IMR-90 (cell line): ENCODE results near the gene PALLD. TPM values are rescaled to one million over a fixed set of nuclear protein-coding genes. Genes with fewer than 3 reads are reported as not detected.

Experiments used
- ATAC-seq: fragments of 200-7000 bp; cut with Tn5 transposase; 2 replicates; pipeline ENCODE4 v1.9.1; 2020; ENCODE audit warnings: low read depth, mild to moderate bottlenecking, moderate library complexity
- BruUV-seq: library from RNA; stranded (reverse); fragments of 400-500 nt; replicated peaks from 2 replicates; lab custom pipeline; 2021; lab: Mats Ljungman, UMichigan
- CTCF ChIA-PET: fragments of 300-600 bp; formaldehyde crosslinking; extraction: SDS; loops from one replicate; lab custom pipeline; 2021; ENCODE audit warnings: antibody characterized with exemption; lab: Yijun Ruan, JAX
- POLR2A ChIA-PET: fragments of 300-600 bp; sonication (Branson Sonifier 250); formaldehyde crosslinking; loops from one replicate; lab custom pipeline; 2022; ENCODE audit warnings: antibody characterized with exemption; ENCODE audit not compliant: unreplicated experiment; lab: Charles Lee
- DNase-seq: peaks from one replicate; pipeline ENCODE4 v3.0.0; 2013
- H2AFZ ChIP-seq: replicated peaks from 2 replicates; pipeline ENCODE3; 2013; ENCODE audit warnings: low read length, mild to moderate bottlenecking; ENCODE audit not compliant: poor library complexity
- H2AK5ac ChIP-seq: 2 replicates; pipeline ENCODE4 v1.6.1; 2013; ENCODE audit warnings: low read depth, low read length, inconsistent platforms
- H2AK9ac ChIP-seq: replicated peaks from 2 replicates; pipeline ENCODE3; 2013; ENCODE audit warnings: mild to moderate bottlenecking, low read depth, low read length, moderate library complexity; ENCODE audit not compliant: poor library complexity
- H2BK120ac ChIP-seq: 2 replicates; pipeline ENCODE4 v1.6.1; 2013; ENCODE audit warnings: low read depth, low read length, inconsistent platforms
- H2BK15ac ChIP-seq: 3 replicates; pipeline ENCODE4 v1.6.1; 2013; ENCODE audit warnings: low read depth, low read length, inconsistent platforms
- H2BK20ac ChIP-seq: 2 replicates; pipeline ENCODE4 v1.6.1; 2013; ENCODE audit warnings: low read depth, mild to moderate bottlenecking, inconsistent platforms, low read length, moderate library complexity
- H2BK5ac ChIP-seq: 2 replicates; pipeline ENCODE4 v1.6.1; 2013; ENCODE audit warnings: mild to moderate bottlenecking, low read depth, low read length, inconsistent platforms; ENCODE audit not compliant: poor library complexity, severe bottlenecking
- H3K14ac ChIP-seq: replicated peaks from 2 replicates; pipeline ENCODE4 v1.6.1; 2013; ENCODE audit warnings: low read depth, low read length, inconsistent platforms
- H3K18ac ChIP-seq: 2 replicates; pipeline ENCODE4 v1.6.1; 2013; ENCODE audit warnings: low read depth, low read length, control low read depth
- H3K23ac ChIP-seq: 2 replicates; pipeline ENCODE4 v1.6.1; 2013; ENCODE audit warnings: low read depth, low read length, inconsistent platforms
- H3K27ac ChIP-seq: 2 replicates; pipeline ENCODE4 v1.5.1; 2013; ENCODE audit warnings: mild to moderate bottlenecking, control low read depth, low read length; ENCODE audit not compliant: insufficient read depth
- H3K27me3 ChIP-seq: 2 replicates; pipeline ENCODE4 v1.6.1; 2013; ENCODE audit warnings: low read length; ENCODE audit not compliant: control insufficient read depth, insufficient read depth
- H3K36me3 ChIP-seq: 2 replicates; pipeline ENCODE4 v1.6.1; 2013; ENCODE audit warnings: low read length, mixed read lengths; ENCODE audit not compliant: control insufficient read depth, insufficient read depth
- H3K4ac ChIP-seq: 2 replicates; pipeline ENCODE4 v1.6.1; 2013; ENCODE audit warnings: low read depth, low read length, inconsistent platforms
- H3K4me1 ChIP-seq: 2 replicates; pipeline ENCODE4 v1.6.1; 2013; ENCODE audit warnings: low read length, mixed read lengths; ENCODE audit not compliant: control insufficient read depth, insufficient read depth
- H3K4me2 ChIP-seq: 2 replicates; pipeline ENCODE4 v1.6.1; 2013; ENCODE audit warnings: low read depth, mild to moderate bottlenecking, control low read depth, low read length, moderate library complexity
- H3K4me3 ChIP-seq: 2 replicates; pipeline ENCODE4 v1.5.1; 2013; ENCODE audit warnings: low read depth, mild to moderate bottlenecking, control low read depth, low read length, moderate library complexity; ENCODE audit not compliant: insufficient read depth
- H3K56ac ChIP-seq: 2 replicates; pipeline ENCODE4 v1.6.1; 2013; ENCODE audit warnings: low read length, inconsistent platforms; ENCODE audit not compliant: insufficient read depth; ENCODE audit errors: extremely low read depth
- H3K79me1 ChIP-seq, 2 experiments: 2 replicates each; pipeline ENCODE4 v1.6.1; 2013; ENCODE audit warnings: low read length in 2 of 2, inconsistent platforms in 1 of 2, low read depth in 1 of 2
- H3K9ac ChIP-seq: 2 replicates; pipeline ENCODE4 v1.6.1; 2013; ENCODE audit warnings: low read depth, low read length, control low read depth
- H3K9me1 ChIP-seq: 2 replicates; pipeline ENCODE4 v1.6.1; 2013; ENCODE audit warnings: low read length, inconsistent platforms; ENCODE audit not compliant: insufficient read depth
- H3K9me3 ChIP-seq: 2 replicates; pipeline ENCODE4 v1.6.1; 2013; ENCODE audit warnings: low read length; ENCODE audit not compliant: control insufficient read depth, insufficient read depth
- H4K20me1 ChIP-seq: 2 replicates; pipeline ENCODE4 v1.6.1; 2013; ENCODE audit warnings: low read length, inconsistent platforms; ENCODE audit not compliant: insufficient read depth
- H4K5ac ChIP-seq: 2 replicates; pipeline ENCODE4 v1.6.1; 2013; ENCODE audit warnings: mild to moderate bottlenecking, low read depth, low read length, control low read depth
- H4K8ac ChIP-seq, 2 experiments: 2 replicates each; pipeline ENCODE4 v1.6.1; 2013; ENCODE audit warnings: low read depth in 2 of 2, low read length in 2 of 2, control low read depth in 1 of 2, inconsistent platforms in 1 of 2
- H4K91ac ChIP-seq: 2 replicates; pipeline ENCODE4 v1.6.1; 2013; ENCODE audit warnings: low read depth, low read length, inconsistent platforms; ENCODE audit not compliant: insufficient read depth
- BHLHE40 ChIP-seq: fragments of 150-350 bp; IDR thresholded peaks from 2 replicates; pipeline ENCODE4 v1.6.1; 2016; ENCODE audit warnings: mild to moderate bottlenecking, low read depth, low read length
- CEBPB ChIP-seq: IDR thresholded peaks from 2 replicates; pipeline ENCODE4 v1.6.1; 2012; ENCODE audit warnings: low read depth, low read length, improper control_type of control experiment
- CHD1 ChIP-seq: IDR thresholded peaks from 2 replicates; pipeline ENCODE4 v1.6.1; 2012; ENCODE audit warnings: low read depth, low read length, improper control_type of control experiment
- CTCF ChIP-seq: conservative IDR thresholded peaks from 2 replicates; pipeline ENCODE4 v1.5.1; 2012; ENCODE audit warnings: mild to moderate bottlenecking, low read depth, low read length, improper control_type of control experiment
- ELK1 ChIP-seq: fragments of 150-350 bp; IDR thresholded peaks from 2 replicates; pipeline ENCODE4 v1.6.1; 2016; ENCODE audit warnings: low read depth, mild to moderate bottlenecking, low read length, moderate library complexity, borderline replicate concordance
- FOS ChIP-seq: fragments of 150-350 bp; IDR thresholded peaks from 2 replicates; pipeline ENCODE4 v1.6.1; 2016; ENCODE audit warnings: low read depth, low read length
- MAFK ChIP-seq: IDR thresholded peaks from 2 replicates; pipeline ENCODE4 v1.6.1; 2012; ENCODE audit warnings: low read depth, low read length, improper control_type of control experiment
- MAZ ChIP-seq: IDR thresholded peaks from 2 replicates; pipeline ENCODE4 v1.6.1; 2012; ENCODE audit warnings: low read depth, mild to moderate bottlenecking, low read length, improper control_type of control experiment, moderate library complexity, borderline replicate concordance
- MXI1 ChIP-seq: IDR thresholded peaks from 2 replicates; pipeline ENCODE4 v1.6.1; 2012; ENCODE audit warnings: low read depth, mild to moderate bottlenecking, low read length, moderate library complexity, borderline replicate concordance
- NFE2L2 ChIP-seq: fragments of 150-350 bp; IDR thresholded peaks from 2 replicates; pipeline ENCODE4 v1.6.1; 2016; ENCODE audit warnings: low read depth, mild to moderate bottlenecking, low read length
- POLR2A ChIP-seq: IDR thresholded peaks from 2 replicates; pipeline ENCODE4 v1.6.1; 2012; ENCODE audit warnings: mild to moderate bottlenecking, low read depth, low read length
- RAD21 ChIP-seq: IDR thresholded peaks from 2 replicates; pipeline ENCODE4 v1.6.1; 2012; ENCODE audit warnings: low read length, improper control_type of control experiment
- RCOR1 ChIP-seq: IDR thresholded peaks from 2 replicates; pipeline ENCODE4 v1.6.1; 2012; ENCODE audit warnings: mild to moderate bottlenecking, low read length, improper control_type of control experiment; ENCODE audit not compliant: insufficient replicate concordance
- RFX5 ChIP-seq: IDR thresholded peaks from 2 replicates; pipeline ENCODE4 v1.8.0; 2012; ENCODE audit warnings: low read depth, mild to moderate bottlenecking, low read length, moderate library complexity
- SMC3 ChIP-seq: fragments of 150-350 bp; IDR thresholded peaks from 2 replicates; pipeline ENCODE4 v1.6.1; 2016; ENCODE audit warnings: low read depth, mild to moderate bottlenecking, antibody characterized with exemption, low read length, moderate library complexity
- USF2 ChIP-seq: fragments of 150-350 bp; IDR thresholded peaks from 2 replicates; pipeline ENCODE4 v1.6.1; 2017; ENCODE audit warnings: mild to moderate bottlenecking, antibody characterized with exemption, low read length, low read depth
- WGBS, 2 experiments: methylation state at CpG; one replicate each; pipeline versions ENCODE4 v1.1.5 to v1.1.7; 2013; ENCODE audit warnings: missing lambda C conversion rate in 2 of 2; ENCODE audit not compliant: insufficient read length in 1 of 2; ENCODE audit errors: extremely low coverage in 2 of 2; 5-methylcytosine and 5-hydroxymethylcytosine counted together
- dilution Hi-C: fragments of 300-500 bp; cut with HindIII; formaldehyde crosslinking; loops from one replicate; pipeline ENCODE4 v1.14.3; 2018; ENCODE audit warnings: low sequenced_read_pairs; ENCODE audit not compliant: unreplicated experiment
- in situ Hi-C: fragments of 300-500 bp; cut with MboI; formaldehyde crosslinking; loops from 3 replicates; pipeline ENCODE4 v1.14.3; 2019; ENCODE audit warnings: low sequenced_read_pairs, inconsistent platforms, mixed read lengths
- intact Hi-C: fragments of 100-400 bp; cut with micrococcal nuclease; formaldehyde crosslinking; loops from 2 replicates; pipeline ENCODE4 v1.10.0; 2022
- polyA plus RNA-seq, 3 experiments: library from polyadenylated mRNA; depleted of rRNA; stranded (reverse); fragments of >200 nt; gene quantifications; 2 replicates each; pipeline ENCODE4 v1.2.3, GENCODE V29; 2012; ENCODE audit warnings: low replicate concordance in 1 of 3
- total RNA-seq: library from RNA; depleted of rRNA; stranded (reverse); fragments of >200 nt; gene quantifications from 2 replicates; pipeline ENCODE4 v1.2.3, GENCODE V29; 2012

Gene PALLD
- total and polyA plus RNA-seq, 2 of the 4 experiments (the other 2 are of a cell fraction), result 91.0 to 91.9 TPM

GRCh38 chr4:168580228-168580627 lies 83.4 kb downstream of the PALLD start:
- Histone ChIP-seq H2BK5ac (no peak overlapping the region), H3K4me3 (no peak overlapping the region), H3K56ac (no peak overlapping the region), H3K4me2 (no peak overlapping the region), H3K9me1 (no peaks in the 10 kb centered on the region; the same call in 1 of the 2 replicates), H3K9ac (no peak overlapping the region), H2AK9ac (no peak overlapping the region), H3K18ac (no peak overlapping the region), H3K27me3 (no peaks in the 10 kb centered on the region), H3K14ac (no peak overlapping the region), H3K9me3 (no peaks in the 10 kb centered on the region), H2BK15ac (no peak overlapping the region; the same call in 1 of the 3 replicates), H4K91ac (no peak overlapping the region), H3K4me1 (no peaks in the 10 kb centered on the region; the same call in 1 of the 2 replicates), H3K23ac (no peak overlapping the region), H3K36me3 (no peaks in the 10 kb centered on the region), H2AK5ac (no peak overlapping the region), H2BK20ac (no peak overlapping the region), H3K27ac (no peak overlapping the region), H2BK120ac (no peak overlapping the region), H4K8ac (no peak overlapping the region), H4K20me1 (no peaks in the 10 kb centered on the region), H3K79me1 (no peaks in the 10 kb centered on the region), H3K4ac (no peak overlapping the region), H2AFZ (no peak overlapping the region), H4K5ac (no peak overlapping the region)
- no peak for DNase-seq
- in situ Hi-C loops (no loop called here), intact Hi-C loops (no loop called here), dilution Hi-C loops (no loop called here)
- CTCF ChIA-PET, result no interaction called here
- POLR2A ChIA-PET, result no interaction called here
- no CpG with 5 or more reads among the region's 2 CpGs for WGBS, 2 experiments
- TF ChIP-seq POLR2A, result no peak
- TF ChIP-seq FOS, result no peak
- no peak for TF ChIP-seq NFE2L2
- no peak for TF ChIP-seq RAD21
- TF ChIP-seq SMC3, result no peak
- TF ChIP-seq BHLHE40, result no peak
- TF ChIP-seq MXI1, result no peak
- no peak for TF ChIP-seq MAZ
- TF ChIP-seq RFX5, result no peak
- TF ChIP-seq CHD1, result no peak
- no peak for TF ChIP-seq MAFK
- no peak for TF ChIP-seq ELK1
- TF ChIP-seq RCOR1, result no peak
- no peak for TF ChIP-seq CTCF
- no peak for TF ChIP-seq CEBPB
- TF ChIP-seq USF2, result no peak
- BruUV-seq, result no TSS peak
- ATAC-seq, result no peak
